IgD-negative memory B cell (primary cell): Measurements from ENCODE around the gene FARP1. TPM values are rescaled to one million over a fixed set of nuclear protein-coding genes. Genes with fewer than 3 reads are reported as not detected.

Experiments
- H3K27ac Mint-ChIP-seq, 3 donors: one replicate each; pipeline ENCODE4 v1.8.0; 2020 to 2022; ENCODE audit warnings: mild to moderate bottlenecking in 3 of 3, mixed read lengths in 3 of 3, moderate library complexity in 1 of 3
- H3K27me3 Mint-ChIP-seq: one replicate; pipeline ENCODE4 v1.8.0; 2021; ENCODE audit warnings: mixed read lengths
- H3K36me3 Mint-ChIP-seq: one replicate; pipeline ENCODE4 v1.8.0; 2020; ENCODE audit warnings: mild to moderate bottlenecking, mixed read lengths
- H3K4me1 Mint-ChIP-seq, 3 donors: one replicate each; pipeline ENCODE4 v1.8.0; 2020 to 2022; ENCODE audit warnings: mixed read lengths in 3 of 3, mild to moderate bottlenecking in 1 of 3
- H3K4me3 Mint-ChIP-seq, 4 donors: one replicate each; pipeline ENCODE4 v1.8.0; 2020 to 2022; ENCODE audit warnings: mild to moderate bottlenecking in 4 of 4, mixed read lengths in 4 of 4, moderate library complexity in 3 of 4
- H3K9me3 Mint-ChIP-seq, 3 donors: one replicate each; pipeline ENCODE4 v1.8.0; 2020 to 2021; ENCODE audit warnings: mixed read lengths in 3 of 3, mild to moderate bottlenecking in 1 of 3
- polyA plus RNA-seq: library from polyadenylated mRNA; unstranded; fragments of 300-500 nt; fragmentation: Illumina TruSeq; gene quantifications from one replicate; pipeline ENCODE4 v1.2.3, GENCODE V29; 2021

Gene FARP1
- polyA plus RNA-seq, 1 donor from 2014 or later: 0.46 TPM

DNA sequence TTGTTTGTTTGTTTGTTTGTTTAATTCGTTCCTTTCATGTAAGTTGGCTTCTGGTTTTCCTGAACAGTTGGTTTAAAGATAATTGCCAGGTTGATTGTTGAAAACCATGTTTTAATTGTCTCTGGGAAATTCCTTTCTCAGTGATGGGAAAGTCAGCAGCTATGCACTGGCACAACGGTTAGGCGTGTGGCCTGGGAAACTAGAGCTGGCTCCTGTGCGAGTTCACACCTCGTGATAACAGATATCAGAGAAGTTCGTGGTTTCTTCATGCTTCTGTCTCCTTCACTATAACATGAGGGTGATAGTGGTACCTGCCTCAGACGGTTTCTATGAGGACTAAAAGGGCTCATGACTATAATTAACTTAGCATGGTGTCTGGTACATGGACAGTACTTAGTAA lies 280.5 kb downstream of the FARP1 start:
- no peaks in the 10 kb centered on the region for H3K36me3 Mint-ChIP-seq
- H3K27ac Mint-ChIP-seq: peak overlapping the region in 1 of 3 donors; percentile 41
- H3K9me3 Mint-ChIP-seq: peaks cover 0 to 4% (median 2%) of the 10 kb centered on the region in 3 donors
- no peak overlapping the region for H3K4me3 Mint-ChIP-seq
- no peaks in the 10 kb centered on the region for H3K4me1 Mint-ChIP-seq
- H3K27me3 Mint-ChIP-seq: peaks cover 5% of the 10 kb centered on the region

DNA sequence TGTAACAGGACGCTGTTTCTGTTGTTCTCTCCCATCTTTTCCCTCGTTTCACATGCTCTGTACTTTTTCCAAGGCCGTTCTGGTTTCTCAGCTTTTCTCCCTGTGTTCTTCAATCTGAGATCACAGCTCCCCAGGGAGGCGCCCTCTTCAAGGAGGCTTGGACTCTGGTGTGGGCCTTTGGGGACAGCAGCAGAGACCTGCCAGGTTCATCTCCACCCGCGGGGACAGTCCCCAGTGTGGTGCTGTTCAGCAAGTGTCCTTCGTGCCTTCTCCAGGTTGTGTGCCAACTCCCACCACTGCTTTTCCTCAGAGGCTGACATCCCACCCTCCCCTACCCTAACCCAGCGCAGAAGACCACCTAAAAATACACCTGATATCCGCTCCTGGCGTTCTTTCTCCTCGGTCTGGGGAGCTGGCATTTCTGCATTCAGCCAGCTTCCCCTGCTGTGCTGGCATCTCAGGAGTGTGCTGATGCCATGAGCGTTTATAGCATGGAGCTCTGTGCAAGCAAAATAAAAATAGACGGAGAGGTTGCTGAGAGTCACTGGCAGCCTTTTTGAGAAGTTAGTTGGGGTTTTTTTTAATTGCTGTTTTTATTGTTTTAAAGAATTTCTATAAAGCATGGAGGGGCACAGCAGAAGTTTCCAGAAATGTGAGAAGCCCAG lies 284.6 kb downstream of the FARP1 start:
- Mint-ChIP-seq H3K9me3 (peaks cover 0 to 2% (median 2%) of the 10 kb centered on the region in 3 donors), H3K36me3 (no peaks in the 10 kb centered on the region), H3K27me3 (peaks cover 26% of the 10 kb centered on the region), H3K27ac (no peak overlapping the region), H3K4me1 (no peaks in the 10 kb centered on the region), H3K4me3 (no peak overlapping the region)

DNA sequence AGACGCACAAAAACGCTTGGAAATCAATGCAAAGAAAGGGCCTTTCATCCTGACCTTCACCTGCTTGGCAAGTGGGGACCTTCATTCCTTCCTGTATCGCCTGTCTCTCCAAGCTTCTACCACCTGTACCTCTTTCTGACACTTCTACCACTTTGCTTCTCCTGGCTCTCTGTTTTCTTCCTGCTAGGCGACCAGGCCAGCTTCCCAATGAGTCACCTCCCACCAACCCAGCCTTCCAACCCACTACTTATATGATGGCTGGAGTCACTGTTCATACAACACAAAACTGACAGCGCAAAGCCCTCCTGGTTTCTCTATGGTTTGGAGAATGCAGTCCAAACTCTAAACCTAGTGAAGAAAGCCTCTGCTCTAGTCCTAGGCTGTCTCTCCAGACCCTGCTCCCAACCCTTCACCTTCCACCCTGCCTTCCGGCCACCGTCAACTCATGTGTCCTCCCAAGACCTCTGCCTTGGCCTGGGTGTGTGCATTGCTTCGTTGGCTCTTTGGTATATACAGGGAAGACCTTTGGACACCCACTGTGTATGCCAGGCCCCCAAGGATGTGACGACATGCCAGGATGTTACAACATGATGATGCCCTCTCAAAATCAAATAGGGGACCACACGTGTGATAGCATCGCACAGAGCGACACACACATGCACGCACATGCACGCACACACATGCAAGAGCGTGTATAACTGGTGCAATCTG lies 285.5 kb downstream of the FARP1 start:
- Mint-ChIP-seq H3K36me3 (no peaks in the 10 kb centered on the region), H3K4me1 (no peaks in the 10 kb centered on the region), H3K27ac (peak overlapping the region in 1 of 3 donors; percentile 10), H3K9me3 (peaks cover 0 to 2% (median 2%) of the 10 kb centered on the region in 3 donors), H3K27me3 (peaks cover 26% of the 10 kb centered on the region), H3K4me3 (no peak overlapping the region)

GRCh38 chr13:98429081-98429480 lies 286.2 kb downstream of the FARP1 start:
- H3K27me3 Mint-ChIP-seq: peaks cover 28% of the 10 kb centered on the region
- H3K4me1 Mint-ChIP-seq: no peaks in the 10 kb centered on the region
- H3K4me3 Mint-ChIP-seq: no peak overlapping the region
- H3K27ac Mint-ChIP-seq: peak overlapping the region in 1 of 3 donors; percentile 37
- peaks cover 0 to 2% (median 0%) of the 10 kb centered on the region in 3 donors for H3K9me3 Mint-ChIP-seq
- H3K36me3 Mint-ChIP-seq: no peaks in the 10 kb centered on the region

DNA sequence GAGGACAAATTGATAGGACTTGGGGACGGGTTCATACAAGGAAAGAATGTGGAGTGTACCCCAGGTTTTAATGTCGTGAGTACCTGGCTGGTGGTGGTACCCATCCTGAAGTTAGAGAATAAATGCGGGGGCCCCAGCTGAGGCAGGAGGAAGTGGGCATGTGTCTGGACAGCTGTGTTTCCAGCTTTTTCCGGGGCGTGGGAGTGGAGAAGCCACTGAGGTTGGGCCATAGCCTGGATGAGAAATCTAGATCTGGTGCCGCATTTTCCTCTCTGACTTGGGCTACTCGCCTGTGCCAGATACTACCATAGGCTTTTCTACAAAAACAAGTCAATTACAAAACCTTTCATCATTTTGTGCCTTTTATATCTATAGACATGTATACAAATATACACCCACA lies 286.6 kb downstream of the FARP1 start:
- Mint-ChIP-seq H3K27ac (peak overlapping the region in 1 of 3 donors; percentile 37), H3K4me1 (no peaks in the 10 kb centered on the region), H3K4me3 (no peak overlapping the region)

DNA sequence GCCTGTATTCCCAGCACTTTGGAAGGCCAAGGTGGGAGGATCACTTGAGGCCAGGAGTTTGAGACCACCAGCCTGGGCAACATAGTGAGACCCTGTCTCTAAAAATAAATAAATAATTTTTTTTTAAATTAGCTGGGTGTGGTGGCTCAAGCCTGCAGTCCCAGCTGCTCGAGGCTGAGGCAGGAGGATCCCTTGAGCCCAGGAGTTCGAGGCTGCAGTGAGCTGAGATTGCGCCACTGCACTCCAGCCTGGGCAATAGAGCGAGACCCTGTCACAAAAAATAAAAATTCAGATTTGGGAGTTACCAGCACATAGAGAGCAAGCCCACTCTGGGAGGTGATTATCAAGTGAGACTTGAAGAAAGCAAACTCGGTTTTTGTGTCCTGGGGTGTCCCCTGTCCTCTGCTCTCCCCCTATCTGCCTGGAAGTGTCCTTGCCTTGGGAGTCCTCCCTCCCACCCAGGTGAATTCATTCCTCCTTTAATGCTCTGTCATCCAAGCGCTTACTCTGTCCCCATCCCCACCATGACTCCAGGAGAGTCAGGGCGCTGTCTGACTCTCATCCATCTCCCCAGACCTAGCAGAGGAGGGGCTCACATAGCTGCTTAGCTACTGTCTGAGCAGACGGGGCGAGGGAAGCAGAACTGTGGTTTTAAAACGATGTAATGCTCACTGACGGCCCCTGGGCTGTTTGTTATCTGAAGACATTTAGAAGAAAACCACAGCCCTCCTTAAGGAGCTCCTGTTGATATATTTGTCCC lies 287.3 kb downstream of the FARP1 start:
- Mint-ChIP-seq H3K4me1 (no peaks in the 10 kb centered on the region), H3K9me3 (peaks cover 0 to 2% (median 0%) of the 10 kb centered on the region in 3 donors)

More for the DNA sequence above, 286.6 kb downstream of the FARP1 start:
- H3K9me3 Mint-ChIP-seq: peaks cover 0 to 2% (median 0%) of the 10 kb centered on the region in 3 donors
- peaks cover 27% of the 10 kb centered on the region for H3K27me3 Mint-ChIP-seq
- no peaks in the 10 kb centered on the region for H3K36me3 Mint-ChIP-seq

GRCh38 chr13:98432638-98433037 lies 289.7 kb downstream of the FARP1 start:
- no peak overlapping the region for H3K27ac Mint-ChIP-seq
- peaks cover 30% of the 10 kb centered on the region for H3K27me3 Mint-ChIP-seq
- no peaks in the 10 kb centered on the region for H3K4me1 Mint-ChIP-seq
- no peaks in the 10 kb centered on the region for H3K36me3 Mint-ChIP-seq
- no peak overlapping the region for H3K4me3 Mint-ChIP-seq
- H3K9me3 Mint-ChIP-seq: peaks cover 0 to under 1% (median 0%) of the 10 kb centered on the region in 3 donors

More for the DNA sequence above, 287.3 kb downstream of the FARP1 start:
- H3K36me3 Mint-ChIP-seq: no peaks in the 10 kb centered on the region
- no peak overlapping the region for H3K27ac Mint-ChIP-seq
- H3K4me3 Mint-ChIP-seq: no peak overlapping the region
- H3K27me3 Mint-ChIP-seq: peaks cover 26% of the 10 kb centered on the region

DNA sequence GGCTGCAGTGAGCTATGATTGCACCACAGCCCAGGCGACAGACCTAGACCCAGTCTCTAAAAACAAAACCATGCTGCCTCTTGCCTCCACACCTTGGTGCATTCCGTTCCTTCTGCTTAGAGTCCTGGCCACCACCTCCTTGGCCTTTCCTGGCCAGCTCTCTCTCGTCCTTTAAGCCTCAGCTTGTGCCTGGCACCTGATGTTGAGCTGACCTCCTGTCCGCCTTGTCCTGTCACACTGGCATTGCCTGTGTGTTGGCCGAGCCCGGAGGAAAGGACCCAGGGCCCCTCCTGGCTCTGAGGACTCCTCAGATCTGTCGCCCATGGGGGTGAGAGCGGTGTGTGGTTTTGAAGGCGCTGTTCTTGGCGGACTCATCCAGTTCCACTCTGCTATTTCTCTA lies 290.8 kb downstream of the FARP1 start:
- Mint-ChIP-seq H3K27me3 (peaks cover 29% of the 10 kb centered on the region), H3K27ac (no peak overlapping the region), H3K4me3 (no peak overlapping the region), H3K36me3 (no peaks in the 10 kb centered on the region), H3K4me1 (no peaks in the 10 kb centered on the region), H3K9me3 (no peaks in the 10 kb centered on the region)

DNA sequence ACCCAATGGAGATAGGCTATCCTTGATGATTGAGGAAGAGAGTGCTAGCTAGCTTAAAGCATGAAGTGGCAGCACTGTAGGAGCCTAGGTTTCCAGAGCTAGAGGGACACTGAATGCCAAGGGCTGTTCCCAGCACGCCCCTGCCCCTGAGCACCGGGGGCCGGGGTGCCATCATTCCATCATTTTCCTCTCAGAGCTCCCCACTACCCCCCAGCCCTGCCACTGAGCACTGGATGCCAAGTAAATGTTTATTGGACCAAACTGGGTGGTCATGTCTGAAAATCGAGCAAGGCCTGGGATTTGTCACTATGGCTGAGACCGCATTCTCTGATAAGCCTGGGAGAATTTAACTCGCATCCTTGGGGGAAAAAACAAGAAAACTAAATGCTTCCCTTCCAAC lies 291.2 kb downstream of the FARP1 start:
- H3K36me3 Mint-ChIP-seq: no peaks in the 10 kb centered on the region
- no peak overlapping the region for H3K4me3 Mint-ChIP-seq
- no peak overlapping the region for H3K27ac Mint-ChIP-seq
- H3K4me1 Mint-ChIP-seq: no peaks in the 10 kb centered on the region
- no peaks in the 10 kb centered on the region for H3K9me3 Mint-ChIP-seq
- H3K27me3 Mint-ChIP-seq: peaks cover 26% of the 10 kb centered on the region

DNA sequence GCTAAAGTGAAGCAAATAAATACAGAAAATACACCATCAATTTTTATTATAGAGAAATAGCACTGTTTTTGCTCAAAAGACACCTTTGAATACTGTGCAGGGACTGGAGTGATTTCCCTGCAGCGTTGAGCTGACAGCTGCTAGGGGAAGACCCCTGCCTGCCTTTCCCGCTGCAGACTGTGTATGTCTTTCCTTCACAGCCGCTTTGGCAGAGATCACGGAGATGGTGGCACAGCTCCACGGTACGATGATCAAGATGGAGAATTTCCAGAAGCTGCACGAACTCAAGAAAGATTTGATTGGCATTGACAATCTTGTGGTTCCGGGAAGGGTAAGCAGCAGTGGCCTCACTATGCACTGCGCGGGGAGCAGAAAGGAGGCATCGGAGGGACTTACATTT lies 292.5 kb downstream of the FARP1 start:
- Mint-ChIP-seq H3K9me3 (no peaks in the 10 kb centered on the region), H3K4me3 (no peak overlapping the region), H3K4me1 (no peaks in the 10 kb centered on the region), H3K27ac (no peak overlapping the region), H3K36me3 (no peaks in the 10 kb centered on the region), H3K27me3 (peaks cover 18% of the 10 kb centered on the region)

DNA sequence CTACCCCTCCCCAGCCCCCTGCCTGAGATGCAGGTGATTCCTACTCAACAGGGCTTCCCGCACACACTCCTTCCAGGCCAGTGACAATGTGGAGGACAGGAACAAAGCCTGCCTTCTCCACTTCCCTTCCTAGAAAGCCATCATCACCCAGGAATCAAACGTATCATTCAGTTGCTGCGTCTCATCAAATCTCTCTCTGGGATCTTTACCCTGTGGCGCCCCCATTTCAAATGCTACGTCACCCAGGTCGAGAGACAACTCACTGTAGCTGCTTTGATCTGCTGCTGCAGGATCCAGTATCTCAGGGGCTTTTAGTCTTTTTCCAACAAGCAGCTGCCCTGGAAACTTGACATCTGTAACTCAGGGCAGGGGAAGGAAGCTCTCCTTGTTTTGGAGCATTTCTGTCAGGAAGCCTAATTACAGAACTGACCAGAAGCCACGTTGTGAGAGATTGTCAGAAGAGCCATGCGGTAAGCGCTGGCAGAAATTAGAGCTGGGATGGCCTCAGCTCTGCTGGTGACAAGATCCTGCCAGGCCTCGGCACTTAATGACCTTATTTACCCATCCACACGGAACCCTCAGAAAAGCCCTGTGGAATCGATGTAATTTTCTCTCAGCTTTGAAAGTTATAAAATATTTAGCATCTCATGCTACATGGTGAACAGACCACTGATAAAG lies 293.5 kb downstream of the FARP1 start:
- no peak overlapping the region for H3K4me3 Mint-ChIP-seq
- no peaks in the 10 kb centered on the region for H3K4me1 Mint-ChIP-seq
- H3K27ac Mint-ChIP-seq: no peak overlapping the region
- H3K27me3 Mint-ChIP-seq: peaks cover 14% of the 10 kb centered on the region
- no peaks in the 10 kb centered on the region for H3K36me3 Mint-ChIP-seq
- H3K9me3 Mint-ChIP-seq: no peaks in the 10 kb centered on the region

GRCh38 chr13:98438246-98439125 lies 295.6 kb downstream of the FARP1 start:
- H3K4me3 Mint-ChIP-seq: no peak overlapping the region
- no peaks in the 10 kb centered on the region for H3K4me1 Mint-ChIP-seq
- H3K27me3 Mint-ChIP-seq: peaks cover 9% of the 10 kb centered on the region
- no peaks in the 10 kb centered on the region for H3K36me3 Mint-ChIP-seq
- H3K9me3 Mint-ChIP-seq: no peaks in the 10 kb centered on the region
- H3K27ac Mint-ChIP-seq: peak overlapping the region in 1 of 3 donors; percentile 46

DNA sequence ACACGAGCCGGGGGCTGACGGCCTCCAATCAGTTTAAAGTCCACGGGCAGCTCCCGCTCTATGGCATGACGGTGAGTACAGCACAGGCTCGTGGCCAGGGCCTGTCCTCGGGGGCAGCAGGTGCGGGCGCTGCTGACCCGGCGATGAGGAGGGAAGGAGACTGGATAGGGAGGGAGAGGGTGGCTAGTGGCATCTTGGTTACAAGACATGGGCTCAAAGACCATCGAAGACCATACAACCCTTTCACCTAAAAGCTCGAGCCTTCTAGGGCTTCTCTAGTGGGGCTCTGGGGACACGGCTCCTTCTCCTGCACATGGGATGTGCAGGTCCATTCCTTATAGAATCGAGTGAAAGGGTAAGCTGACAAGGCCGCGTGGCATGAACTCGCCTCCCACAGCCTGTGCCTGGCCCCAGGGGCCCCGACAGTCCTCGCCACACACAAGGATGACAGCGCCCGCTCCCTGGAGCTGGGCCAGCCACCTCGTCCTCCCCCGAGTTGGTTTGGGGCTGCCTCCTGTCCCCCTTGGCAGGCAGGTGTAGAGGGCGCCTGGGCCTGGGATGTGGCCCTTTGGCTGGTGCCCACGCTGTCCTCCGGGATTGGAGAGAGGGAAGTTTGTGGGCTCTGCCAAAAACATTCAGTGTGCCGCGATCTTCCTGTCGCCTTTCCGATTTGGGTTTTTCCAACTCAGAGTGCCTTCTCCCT lies 296.4 kb downstream of the FARP1 start:
- Mint-ChIP-seq H3K27me3 (peaks cover 6% of the 10 kb centered on the region), H3K36me3 (no peaks in the 10 kb centered on the region), H3K9me3 (no peaks in the 10 kb centered on the region), H3K4me3 (no peak overlapping the region), H3K27ac (no peak overlapping the region), H3K4me1 (no peaks in the 10 kb centered on the region)

GRCh38 chr13:98439896-98440295 lies 297.0 kb downstream of the FARP1 start:
- H3K4me1 Mint-ChIP-seq: no peaks in the 10 kb centered on the region
- peaks cover 6% of the 10 kb centered on the region for H3K27me3 Mint-ChIP-seq
- no peak overlapping the region for H3K4me3 Mint-ChIP-seq
- H3K9me3 Mint-ChIP-seq: no peaks in the 10 kb centered on the region
- H3K36me3 Mint-ChIP-seq: no peaks in the 10 kb centered on the region
- no peak overlapping the region for H3K27ac Mint-ChIP-seq
